Endodermal cell (in vitro differentiated cells): ENCODE results near the gene EPHA8. TPM values are rescaled to one million over a fixed set of nuclear protein-coding genes. Genes with fewer than 3 reads are reported as not detected.

ENCODE experiments used
- DNase-seq: peaks from one replicate; pipeline ENCODE4 v3.0.0-alpha.2; 2017
- H3K27ac ChIP-seq: 2 replicates; pipeline ENCODE4 v1.5.1; 2013; ENCODE audit warnings: mild to moderate bottlenecking, low read depth, low read length, moderate library complexity
- H3K27me3 ChIP-seq: 2 replicates; pipeline ENCODE4 v1.6.1; 2013; ENCODE audit warnings: mild to moderate bottlenecking, low read length, moderate library complexity; ENCODE audit not compliant: insufficient read depth, control insufficient read depth, poor library complexity, severe bottlenecking
- H3K36me3 ChIP-seq: 2 replicates; pipeline ENCODE4 v1.7.0; 2013; ENCODE audit warnings: mild to moderate bottlenecking, low read length, moderate library complexity; ENCODE audit not compliant: control insufficient read depth, insufficient read depth
- H3K4me1 ChIP-seq: one replicate; pipeline ENCODE4 v1.7.0; 2013; ENCODE audit warnings: low read length; ENCODE audit not compliant: control insufficient read depth, insufficient read depth
- H3K4me3 ChIP-seq: 2 replicates; pipeline ENCODE4 v1.5.1; 2013; ENCODE audit warnings: mild to moderate bottlenecking, low read length, moderate library complexity
- H3K9ac ChIP-seq: 2 replicates; pipeline ENCODE4 v1.6.1; 2013; ENCODE audit warnings: mild to moderate bottlenecking, low read length, moderate library complexity; ENCODE audit not compliant: poor library complexity, severe bottlenecking; ENCODE audit errors: extremely low read depth
- H3K9me3 ChIP-seq: 2 replicates; pipeline ENCODE4 v1.6.1; 2013; ENCODE audit warnings: mild to moderate bottlenecking, low read length, moderate library complexity; ENCODE audit not compliant: control insufficient read depth
- H3K27ac Mint-ChIP-seq: 2 replicates; pipeline ENCODE4 v1.8.0; 2020; ENCODE audit warnings: mixed read lengths
- H3K27me3 Mint-ChIP-seq: 2 replicates; pipeline ENCODE4 v1.8.0; 2021; ENCODE audit warnings: mild to moderate bottlenecking, mixed read lengths; ENCODE audit not compliant: insufficient read depth
- H3K36me3 Mint-ChIP-seq: 2 replicates; pipeline ENCODE4 v1.8.0; 2020; ENCODE audit warnings: low read depth, mixed read lengths
- H3K4me1 Mint-ChIP-seq: 2 replicates; pipeline ENCODE4 v1.8.0; 2020; ENCODE audit warnings: mixed read lengths
- H3K4me3 Mint-ChIP-seq: 2 replicates; pipeline ENCODE4 v1.8.0; 2020; ENCODE audit warnings: mild to moderate bottlenecking, moderate library complexity, mixed read lengths
- H3K9me3 Mint-ChIP-seq: 2 replicates; pipeline ENCODE4 v1.8.0; 2020; ENCODE audit warnings: mild to moderate bottlenecking, mixed read lengths
- WGBS, 2 experiments: methylation state at CpG; one replicate each; pipeline versions ENCODE4 v1.1.5 to v1.1.7; 2013; ENCODE audit warnings: missing lambda C conversion rate in 2 of 2, mixed read lengths in 1 of 2; ENCODE audit not compliant: insufficient coverage in 1 of 2, insufficient read length in 1 of 2; 5-methylcytosine and 5-hydroxymethylcytosine counted together
- total RNA-seq, 2 donors: library from RNA; stranded (reverse); fragmentation: NEBNext Ultra II Directional in 1 of 2; extraction: Animal tissue kit (Norgen Biotek cat#: 25700) in 1 of 2; gene quantifications; 2 replicates in 1 of 2; 3 replicates in 1 of 2; pipeline ENCODE4 v1.2.1, GENCODE V29; 2021
- TF ChIP-seq, protein P1 (sequence below): fragments of 200-600 bp; sonication (generic); conservative IDR thresholded peaks from 2 replicates; pipeline ENCODE4 v1.5.0; 2021; ENCODE audit warnings: antibody characterized with exemption, mild to moderate bottlenecking

EPHA8 gene
- total RNA-seq, 2 donors from 2014 or later, result 1.5 TPM

DNA sequence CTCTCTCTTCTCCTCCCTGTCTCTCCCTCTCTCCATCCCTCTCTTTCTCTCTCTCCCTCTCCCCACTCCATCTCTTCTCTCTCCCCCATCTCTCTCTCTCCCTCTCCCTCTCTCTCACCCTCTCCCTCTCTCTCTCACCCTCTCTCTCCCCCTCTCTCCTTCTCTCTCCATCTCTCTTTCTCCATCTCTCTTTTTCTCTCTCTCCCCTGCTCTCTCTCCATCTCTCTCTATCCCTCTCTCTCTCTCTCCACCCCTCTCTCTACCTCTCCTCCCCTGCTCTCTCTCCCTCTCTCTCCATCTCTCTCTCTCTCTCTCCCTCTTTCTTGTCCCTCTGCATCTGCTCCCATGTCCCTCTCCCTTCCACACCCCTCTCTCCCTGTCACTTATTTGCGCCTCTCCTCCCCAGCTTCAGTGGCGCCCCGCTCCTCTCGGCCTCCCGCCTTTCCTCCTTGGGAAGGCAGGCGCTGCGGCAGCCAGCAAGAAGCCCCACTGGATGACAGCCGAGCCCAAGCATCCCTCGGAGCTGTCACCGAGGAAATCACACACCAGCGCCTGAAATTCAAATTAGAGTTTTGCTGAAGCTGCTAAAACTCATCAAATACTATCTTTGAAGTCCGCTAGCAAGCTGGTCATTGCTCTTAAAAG is 15.3 kb upstream of the EPHA8 start:
- H3K36me3 ChIP-seq, result no peaks in the 10 kb centered on the region
- Mint-ChIP-seq H3K27me3 (peaks cover 14% of the 10 kb centered on the region), H3K27ac (no peak overlapping the region), H3K9me3 (no peaks in the 10 kb centered on the region), H3K36me3 (no peaks in the 10 kb centered on the region), H3K4me1 (no peaks in the 10 kb centered on the region), H3K4me3 (no peak overlapping the region)
- no peak overlapping the region for H3K27ac ChIP-seq
- H3K4me1 ChIP-seq, result no peaks in the 10 kb centered on the region
- TF ChIP-seq, protein P1, sequence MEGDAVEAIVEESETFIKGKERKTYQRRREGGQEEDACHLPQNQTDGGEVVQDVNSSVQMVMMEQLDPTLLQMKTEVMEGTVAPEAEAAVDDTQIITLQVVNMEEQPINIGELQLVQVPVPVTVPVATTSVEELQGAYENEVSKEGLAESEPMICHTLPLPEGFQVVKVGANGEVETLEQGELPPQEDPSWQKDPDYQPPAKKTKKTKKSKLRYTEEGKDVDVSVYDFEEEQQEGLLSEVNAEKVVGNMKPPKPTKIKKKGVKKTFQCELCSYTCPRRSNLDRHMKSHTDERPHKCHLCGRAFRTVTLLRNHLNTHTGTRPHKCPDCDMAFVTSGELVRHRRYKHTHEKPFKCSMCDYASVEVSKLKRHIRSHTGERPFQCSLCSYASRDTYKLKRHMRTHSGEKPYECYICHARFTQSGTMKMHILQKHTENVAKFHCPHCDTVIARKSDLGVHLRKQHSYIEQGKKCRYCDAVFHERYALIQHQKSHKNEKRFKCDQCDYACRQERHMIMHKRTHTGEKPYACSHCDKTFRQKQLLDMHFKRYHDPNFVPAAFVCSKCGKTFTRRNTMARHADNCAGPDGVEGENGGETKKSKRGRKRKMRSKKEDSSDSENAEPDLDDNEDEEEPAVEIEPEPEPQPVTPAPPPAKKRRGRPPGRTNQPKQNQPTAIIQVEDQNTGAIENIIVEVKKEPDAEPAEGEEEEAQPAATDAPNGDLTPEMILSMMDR, result no peak
- 62 to 77% methylated on average over 11 to 12 of the region's 12 CpGs for WGBS, 2 experiments
- H3K9me3 ChIP-seq, result no peaks in the 10 kb centered on the region
- no peak for DNase-seq
- H3K4me3 ChIP-seq, result no peak overlapping the region
- no peak overlapping the region for H3K9ac ChIP-seq
- H3K27me3 ChIP-seq, result peaks cover 21% of the 10 kb centered on the region

DNA sequence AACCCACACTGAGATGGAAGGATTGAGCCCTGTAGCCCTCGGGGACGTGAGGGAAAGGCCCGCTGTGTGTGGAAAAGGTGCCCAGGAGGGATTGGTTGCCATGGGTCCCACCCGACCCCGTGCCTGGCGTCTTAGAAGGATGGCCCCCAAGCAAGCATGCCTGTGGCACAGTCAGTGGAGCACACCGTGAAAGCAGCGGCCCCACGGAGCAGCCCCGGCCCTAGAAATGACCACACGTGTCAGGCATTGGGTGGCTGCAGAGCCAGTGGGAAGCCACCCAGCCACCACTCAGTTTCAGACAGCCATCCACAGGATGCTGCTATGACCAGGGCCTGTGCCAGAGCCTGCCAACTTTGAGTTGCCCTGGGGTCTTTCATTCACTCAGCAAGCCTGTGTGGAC is 13.3 kb upstream of the EPHA8 start:
- 94 to 96% methylated on average over 8 to 11 of the region's 11 CpGs for WGBS, 2 experiments
- Mint-ChIP-seq H3K4me3 (no peak overlapping the region), H3K27ac (no peak overlapping the region), H3K4me1 (peaks cover 3% of the 10 kb centered on the region), H3K27me3 (peaks cover 13% of the 10 kb centered on the region), H3K9me3 (no peaks in the 10 kb centered on the region), H3K36me3 (no peaks in the 10 kb centered on the region)
- TF ChIP-seq, protein P1, result no peak
- H3K4me1 ChIP-seq, result no peaks in the 10 kb centered on the region
- no peaks in the 10 kb centered on the region for H3K36me3 ChIP-seq
- H3K27ac ChIP-seq, result no peak overlapping the region
- H3K27me3 ChIP-seq, result peaks cover 21% of the 10 kb centered on the region
- H3K9ac ChIP-seq, result no peak overlapping the region
- no peak overlapping the region for H3K4me3 ChIP-seq
- H3K9me3 ChIP-seq, result no peaks in the 10 kb centered on the region
- no peak for DNase-seq

DNA sequence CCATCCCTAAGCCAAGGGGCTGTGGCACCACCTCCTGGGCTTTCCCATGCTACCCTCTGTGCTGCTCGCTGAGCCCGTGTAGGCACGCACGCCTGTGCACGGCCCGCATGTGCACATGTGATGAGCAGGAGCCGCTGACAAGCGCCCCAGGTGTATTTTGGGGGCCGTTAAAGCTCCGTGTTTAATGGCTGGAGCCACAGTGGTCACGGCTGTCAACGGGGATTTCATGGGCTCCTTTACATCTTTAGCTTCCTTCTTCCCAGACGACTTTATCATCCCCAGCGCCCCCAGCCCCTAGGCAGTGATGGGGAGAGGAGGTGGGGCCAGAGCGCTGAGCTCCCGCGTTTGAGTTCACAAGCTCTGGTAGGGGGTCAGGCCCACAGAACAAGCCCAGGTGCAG is 11.7 kb upstream of the EPHA8 start:
- no peak for DNase-seq
- Histone ChIP-seq H3K4me1 (no peaks in the 10 kb centered on the region), H3K36me3 (no peaks in the 10 kb centered on the region), H3K4me3 (no peak overlapping the region), H3K9me3 (no peaks in the 10 kb centered on the region), H3K9ac (no peak overlapping the region), H3K27me3 (peaks cover 21% of the 10 kb centered on the region), H3K27ac (no peak overlapping the region)
- no peak overlapping the region for H3K27ac Mint-ChIP-seq
- peaks cover 11% of the 10 kb centered on the region for H3K27me3 Mint-ChIP-seq
- H3K36me3 Mint-ChIP-seq, result no peaks in the 10 kb centered on the region
- H3K4me1 Mint-ChIP-seq, result peaks cover 6% of the 10 kb centered on the region
- 90 to 93% methylated on average over 9 to 15 of the region's 17 CpGs for WGBS, 2 experiments
- no peak overlapping the region for H3K4me3 Mint-ChIP-seq
- TF ChIP-seq, protein P1, result no peak
- no peaks in the 10 kb centered on the region for H3K9me3 Mint-ChIP-seq
